ENCODE data around the gene ADAM30.

The ADAM30 gene

DNA sequence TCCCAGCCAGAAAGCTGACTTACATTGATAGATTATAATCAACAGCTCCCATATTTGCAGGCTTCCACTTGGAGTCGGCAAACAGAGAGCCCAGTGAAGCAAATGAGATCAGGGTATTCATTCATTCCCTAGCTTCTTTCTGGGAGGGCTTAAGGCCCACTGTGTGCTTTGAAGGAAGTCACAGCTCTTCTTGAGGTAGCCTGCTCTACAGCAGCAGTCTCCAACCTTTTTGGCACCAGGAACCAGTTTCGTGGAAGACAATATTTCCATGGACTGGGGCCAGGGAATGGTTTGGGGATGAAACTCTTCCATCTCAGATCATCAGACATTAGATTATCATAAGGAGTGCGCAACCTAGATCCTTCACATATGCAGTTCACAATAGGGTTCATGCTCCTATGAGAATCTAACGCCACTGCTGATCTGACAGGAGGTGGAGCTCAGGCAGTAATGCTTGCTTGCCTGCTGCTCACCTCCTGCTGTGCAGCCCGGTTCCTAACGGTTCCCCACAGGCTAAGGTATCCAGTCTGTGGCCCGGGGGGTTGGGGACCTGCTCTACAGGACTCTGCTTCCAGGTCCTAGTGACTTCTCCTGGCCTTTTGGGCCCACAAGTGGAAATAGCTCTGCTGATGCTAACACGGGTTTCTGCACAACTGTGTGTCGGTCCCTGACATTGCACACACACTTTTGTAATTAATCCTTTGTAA is 13.7 kb upstream of the ADAM30 start:
- no peak for DNase-seq (ENCODE audit: low read depth)
- TF ChIP-seq, protein P1, sequence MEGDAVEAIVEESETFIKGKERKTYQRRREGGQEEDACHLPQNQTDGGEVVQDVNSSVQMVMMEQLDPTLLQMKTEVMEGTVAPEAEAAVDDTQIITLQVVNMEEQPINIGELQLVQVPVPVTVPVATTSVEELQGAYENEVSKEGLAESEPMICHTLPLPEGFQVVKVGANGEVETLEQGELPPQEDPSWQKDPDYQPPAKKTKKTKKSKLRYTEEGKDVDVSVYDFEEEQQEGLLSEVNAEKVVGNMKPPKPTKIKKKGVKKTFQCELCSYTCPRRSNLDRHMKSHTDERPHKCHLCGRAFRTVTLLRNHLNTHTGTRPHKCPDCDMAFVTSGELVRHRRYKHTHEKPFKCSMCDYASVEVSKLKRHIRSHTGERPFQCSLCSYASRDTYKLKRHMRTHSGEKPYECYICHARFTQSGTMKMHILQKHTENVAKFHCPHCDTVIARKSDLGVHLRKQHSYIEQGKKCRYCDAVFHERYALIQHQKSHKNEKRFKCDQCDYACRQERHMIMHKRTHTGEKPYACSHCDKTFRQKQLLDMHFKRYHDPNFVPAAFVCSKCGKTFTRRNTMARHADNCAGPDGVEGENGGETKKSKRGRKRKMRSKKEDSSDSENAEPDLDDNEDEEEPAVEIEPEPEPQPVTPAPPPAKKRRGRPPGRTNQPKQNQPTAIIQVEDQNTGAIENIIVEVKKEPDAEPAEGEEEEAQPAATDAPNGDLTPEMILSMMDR (IDR thresholded peaks at IDR 0.05; ENCODE audit: insufficient read depth, low read depth, low read length, missing control alignments) = no peak
- no peak overlapping the region for H3K4me3 ChIP-seq (ENCODE audit: low read depth, low read length)

DNA sequence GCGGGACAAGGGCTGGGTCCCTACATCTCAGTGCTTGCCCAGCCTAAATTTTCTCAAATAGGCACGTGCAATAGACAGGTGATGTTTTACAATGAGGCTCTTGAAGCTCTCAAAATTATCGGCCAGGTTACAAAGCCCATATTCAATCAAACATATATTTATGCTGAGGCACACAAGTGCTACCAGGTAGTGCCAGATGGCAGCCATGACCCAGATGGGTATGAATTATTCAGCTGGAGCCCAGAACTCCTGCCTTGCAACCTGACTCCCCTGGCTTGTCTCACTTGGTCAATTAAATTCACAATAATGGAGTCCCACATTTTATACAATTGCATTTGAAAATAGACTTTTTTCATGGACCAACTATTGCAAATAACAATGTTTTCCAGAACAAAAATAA is 12.3 kb upstream of the ADAM30 start:
- H3K4me3 ChIP-seq (ENCODE audit: low read depth, low read length) = no peak overlapping the region
- DNase-seq (ENCODE audit: low read depth) = no peak
- TF ChIP-seq, protein P1 (IDR thresholded peaks at IDR 0.05; ENCODE audit: insufficient read depth, low read depth, low read length, missing control alignments) = no peak

DNA sequence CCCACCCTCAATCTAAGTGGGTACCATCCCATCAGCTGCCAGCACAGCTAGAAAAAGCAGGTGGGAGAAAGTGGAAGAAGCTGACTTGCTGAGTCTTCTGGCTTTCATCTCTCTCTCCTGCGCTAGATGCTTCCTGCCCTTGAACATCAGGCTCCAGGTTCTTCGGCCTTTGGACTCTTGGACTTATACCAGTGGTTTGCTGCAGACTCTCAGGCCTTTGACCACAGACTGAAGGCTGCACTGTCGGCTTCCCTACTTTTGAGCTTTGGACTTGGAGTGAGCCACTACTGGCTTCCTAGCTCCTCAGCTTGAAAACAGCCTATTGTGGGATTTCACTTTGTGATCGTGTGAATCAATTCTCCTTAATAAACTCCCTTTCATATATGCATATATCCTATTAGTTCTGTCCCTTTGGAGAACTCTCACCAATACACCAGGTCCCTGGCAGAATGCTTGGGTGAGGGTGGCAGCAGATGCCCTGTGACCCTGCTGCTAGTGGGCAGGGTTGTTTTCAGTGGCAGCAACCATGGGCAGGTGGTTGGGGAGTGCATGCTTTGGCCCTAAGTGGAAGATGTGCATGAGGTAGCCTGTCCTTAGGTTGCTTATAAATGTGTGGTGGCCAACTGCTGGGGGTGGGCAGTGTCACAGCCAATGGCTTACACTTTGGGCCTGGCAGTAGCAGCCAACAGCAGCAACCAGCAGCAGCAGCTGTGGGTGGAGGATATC is 10.8 kb upstream of the ADAM30 start:
- TF ChIP-seq, protein P1 (IDR thresholded peaks at IDR 0.05; ENCODE audit: insufficient read depth, low read depth, low read length, missing control alignments) = no peak
- no peak overlapping the region for H3K4me3 ChIP-seq (ENCODE audit: low read depth, low read length)
- DNase-seq (ENCODE audit: low read depth) = no peak

DNA sequence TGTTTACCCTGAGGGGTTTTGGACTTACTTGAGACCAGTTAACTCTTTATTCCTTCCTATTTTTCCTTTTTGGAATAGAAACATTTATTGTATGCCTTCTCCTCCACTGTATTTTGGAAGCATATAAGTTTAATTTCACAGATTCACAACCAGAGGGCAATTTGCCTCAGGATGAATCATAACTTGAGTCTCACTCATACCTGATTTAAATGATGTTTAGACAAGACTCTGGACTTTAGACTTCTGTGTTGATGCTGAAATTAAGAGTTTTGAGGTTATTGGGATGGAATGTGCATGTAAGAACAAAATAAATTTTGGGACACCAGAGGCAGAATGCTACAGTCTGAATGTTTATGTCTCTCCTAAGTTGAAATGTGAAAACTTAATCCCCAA is 7.1 kb upstream of the ADAM30 start:
- TF ChIP-seq, protein P1 (IDR thresholded peaks at IDR 0.05; ENCODE audit: insufficient read depth, low read depth, low read length, missing control alignments) = no peak
- no peak for DNase-seq (ENCODE audit: low read depth)
- no peak overlapping the region for H3K4me3 ChIP-seq (ENCODE audit: low read depth, low read length)

DNA sequence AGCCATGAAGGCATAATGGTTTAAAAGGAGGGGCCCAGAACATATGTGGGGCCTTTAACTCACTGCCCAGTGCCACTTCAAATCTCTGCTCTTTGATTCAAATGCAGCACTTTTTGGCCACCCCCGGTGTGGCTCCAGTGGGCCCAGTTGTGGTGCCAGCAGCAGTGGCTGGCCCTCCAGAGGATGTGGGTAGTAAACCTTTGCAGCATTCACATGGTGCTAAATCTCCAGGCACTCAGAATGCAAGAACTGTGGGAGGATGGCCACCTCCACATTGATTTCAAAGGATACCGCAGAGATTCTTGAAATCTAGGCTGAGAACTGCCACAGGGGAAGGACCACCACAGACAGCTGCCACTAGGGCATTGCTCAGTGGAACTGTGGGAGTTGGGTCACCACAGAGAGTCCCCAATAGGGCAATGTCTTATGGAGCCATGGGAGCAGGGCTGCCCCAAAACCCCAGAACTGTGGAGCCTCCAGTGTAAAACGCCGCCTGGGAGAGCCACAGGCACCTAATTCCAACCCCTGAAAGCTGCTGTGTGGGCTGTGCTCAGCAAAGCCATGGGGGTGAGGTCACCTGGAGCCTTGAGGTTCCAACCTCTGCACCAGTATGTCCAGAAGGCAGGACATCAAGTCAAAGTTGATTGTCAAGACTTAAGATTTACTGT is 6.6 kb upstream of the ADAM30 start:
- no peak for DNase-seq (ENCODE audit: low read depth)
- TF ChIP-seq, protein P1 (IDR thresholded peaks at IDR 0.05; ENCODE audit: insufficient read depth, low read depth, low read length, missing control alignments) = no peak
- H3K4me3 ChIP-seq (ENCODE audit: low read depth, low read length) = no peak overlapping the region

DNA sequence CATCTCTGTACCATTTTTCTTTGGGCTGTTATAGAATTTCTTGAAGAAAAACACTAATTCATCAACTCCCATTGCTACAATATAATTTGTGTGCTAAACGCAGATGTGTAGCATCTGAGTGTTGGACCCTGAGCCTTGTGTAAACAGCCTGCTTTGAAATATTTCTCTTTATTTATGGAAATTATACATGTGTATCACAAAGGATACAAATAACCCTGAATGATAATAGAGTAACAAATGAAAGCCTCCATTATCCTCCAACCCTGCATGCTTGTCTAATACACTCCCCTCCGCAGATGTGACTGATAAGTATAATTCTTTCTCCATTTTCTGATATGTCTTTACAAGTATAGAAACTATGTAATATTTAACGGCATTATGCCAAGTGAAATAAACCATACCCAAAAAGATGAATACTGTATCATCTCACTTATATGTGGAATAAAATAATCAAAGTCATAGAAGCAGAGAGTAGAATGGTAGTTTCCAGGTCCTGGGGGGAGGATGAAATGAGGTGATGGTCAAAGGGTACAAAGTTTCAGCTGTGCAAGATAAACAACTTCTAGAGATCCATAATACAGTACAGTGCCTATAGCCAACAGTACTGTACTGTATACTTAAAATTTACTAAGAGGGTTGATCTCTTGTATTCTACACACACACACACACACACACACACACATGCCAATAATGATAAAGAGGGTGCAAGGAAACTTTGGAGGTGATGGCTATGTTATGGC is 2.8 kb upstream of the ADAM30 start:
- H3K4me3 ChIP-seq (ENCODE audit: low read depth, low read length) = no peak overlapping the region
- TF ChIP-seq, protein P1 (IDR thresholded peaks at IDR 0.05; ENCODE audit: insufficient read depth, low read depth, low read length, missing control alignments) = no peak
- DNase-seq (ENCODE audit: low read depth) = no peak

Measured in GM12865 (cell line).